ENCODE results near the gene TLR3.

Gene TLR3

GRCh38 chr4:186105647-186106321 lies 36.8 kb downstream of the TLR3 start:
- DNase-seq (ENCODE audit: low read depth), result no peak

GRCh38 chr4:186107947-186108346 lies 39.0 kb downstream of the TLR3 start:
- no peak for DNase-seq (ENCODE audit: low read depth)

- DNase-seq (ENCODE audit: low read depth), result no peak
Observed at GRCh38 chr4:186108391-186108790, 39.4 kb downstream of the TLR3 start.

- DNase-seq (ENCODE audit: low read depth), result no peak
Observed at GRCh38 chr4:186109245-186109644, 40.3 kb downstream of the TLR3 start.

GRCh38 chr4:186116697-186117096 lies 47.7 kb downstream of the TLR3 start:
- DNase-seq (ENCODE audit: low read depth), result no peak

GRCh38 chr4:186118582-186118981 lies 49.6 kb downstream of the TLR3 start:
- DNase-seq (ENCODE audit: low read depth), result no peak

- DNase-seq (ENCODE audit: low read depth), result no peak
Observed at GRCh38 chr4:186121057-186121456, 52.1 kb downstream of the TLR3 start.

- DNase-seq (ENCODE audit: low read depth), result no peak
Observed at GRCh38 chr4:186128842-186129241, 59.9 kb downstream of the TLR3 start.

- DNase-seq (ENCODE audit: low read depth), result no peak
Observed at GRCh38 chr4:186131935-186132334, 63.0 kb downstream of the TLR3 start.

- no peak for DNase-seq (ENCODE audit: low read depth)
Observed at GRCh38 chr4:186132577-186133242, 63.8 kb downstream of the TLR3 start.

GRCh38 chr4:186134257-186134656 lies 65.3 kb downstream of the TLR3 start:
- no peak for DNase-seq (ENCODE audit: low read depth)

GRCh38 chr4:186134861-186135260 lies 65.9 kb downstream of the TLR3 start:
- no peak for DNase-seq (ENCODE audit: low read depth)

- no peak for DNase-seq (ENCODE audit: low read depth)
Observed at GRCh38 chr4:186137196-186137794, 68.3 kb downstream of the TLR3 start.

Measured in activated gamma-delta T cell treated with anti-CD3 and anti-CD28 coated beads, Interleukin-2, amount 50 U/mL, for 16 hours (primary cell).